HG03565 (cell line): ENCODE data around the gene PRSS35.
"Not testable (repeated sequence)": the region's sequence is repeated elsewhere in the genome, so short reads cannot be mapped to it uniquely, and the experiment has no call there.

ENCODE experiments used
- ATAC-seq: cut with Tn5 transposase; IDR thresholded peaks from one replicate; pipeline ENCODE4 v1.9.1; 2021; ENCODE audit warnings: mild to moderate bottlenecking, moderate library complexity; ENCODE audit not compliant: unreplicated experiment

Gene PRSS35

DNA sequence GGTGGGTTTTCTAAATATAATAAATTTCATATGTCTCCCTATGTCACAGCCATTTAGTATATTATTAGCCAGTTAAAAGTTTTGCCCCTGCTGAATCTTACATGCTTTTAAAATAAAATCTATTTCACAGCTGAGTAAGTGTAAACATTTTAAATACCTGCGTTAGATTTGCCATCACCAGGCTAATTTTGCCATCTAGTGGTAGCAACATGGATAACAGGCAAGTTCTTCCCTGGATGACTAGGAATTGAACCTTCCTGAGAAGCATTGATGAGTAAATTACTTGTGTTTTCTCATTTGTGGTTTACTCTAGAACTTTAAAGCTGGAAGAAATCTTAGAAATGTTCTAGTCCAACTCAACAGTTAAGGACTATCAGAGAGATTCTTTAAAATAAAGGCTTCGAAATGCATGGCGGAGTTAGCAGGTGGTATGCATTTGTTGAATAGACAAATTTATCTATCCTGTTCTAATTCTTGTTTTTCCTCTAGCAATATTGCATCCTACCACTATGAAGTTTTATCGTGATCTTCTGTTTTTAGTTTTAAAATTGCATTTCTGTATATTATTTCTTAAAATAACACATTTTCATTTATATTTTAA lies 2.6 kb downstream of the PRSS35 start:
- peak; percentile 64 for ATAC-seq

DNA sequence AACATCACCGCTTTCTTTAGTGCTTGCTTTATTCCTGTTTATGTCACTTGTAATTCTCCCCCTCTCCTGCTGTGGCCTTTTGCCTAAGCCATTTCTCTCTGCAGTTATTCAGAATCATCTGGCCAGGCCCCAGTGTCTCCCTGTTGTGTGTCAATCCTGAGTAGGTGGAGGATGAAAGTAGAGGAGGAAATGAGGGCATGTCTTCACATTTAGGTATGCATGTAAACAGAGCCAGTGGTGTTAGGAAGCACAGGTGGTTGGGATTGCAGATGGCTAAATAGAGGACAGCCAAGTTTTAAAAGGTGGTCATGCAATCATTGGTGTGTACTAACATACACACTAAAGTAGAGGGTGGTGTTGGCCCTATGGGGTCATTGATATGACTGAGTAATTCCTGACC lies 5.2 kb downstream of the PRSS35 start:
- ATAC-seq, result no peak

DNA sequence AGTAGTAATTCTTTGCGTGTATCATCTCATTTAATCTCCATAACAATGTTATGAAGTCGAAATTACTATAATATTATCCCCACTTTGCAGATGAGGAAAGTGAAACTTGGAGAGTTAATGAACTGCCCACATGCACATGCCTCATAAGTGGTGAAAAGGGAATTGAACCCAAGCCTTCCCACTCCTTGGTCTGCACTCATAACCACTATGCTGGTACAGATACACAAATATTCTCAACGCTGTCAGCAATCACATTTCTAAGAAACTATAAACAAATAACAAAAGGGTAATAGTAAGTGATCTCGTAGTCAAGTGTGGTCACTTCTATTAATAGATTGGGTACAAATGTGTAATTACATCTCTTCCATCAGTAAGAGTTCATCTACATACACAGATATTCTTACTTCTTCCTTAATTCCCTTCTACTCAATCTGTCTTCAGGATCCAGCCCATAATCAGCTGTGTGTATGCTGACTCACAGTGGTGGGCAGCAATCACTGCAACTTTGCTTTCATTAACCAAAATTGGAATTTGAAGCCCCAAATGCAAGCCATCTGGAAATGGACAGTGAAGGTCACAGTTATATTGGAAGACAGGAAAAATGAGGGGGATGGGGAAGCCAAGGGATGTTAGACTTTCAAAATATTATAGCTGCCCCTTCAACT lies 6.6 kb downstream of the PRSS35 start:
- ATAC-seq, result no peak

DNA sequence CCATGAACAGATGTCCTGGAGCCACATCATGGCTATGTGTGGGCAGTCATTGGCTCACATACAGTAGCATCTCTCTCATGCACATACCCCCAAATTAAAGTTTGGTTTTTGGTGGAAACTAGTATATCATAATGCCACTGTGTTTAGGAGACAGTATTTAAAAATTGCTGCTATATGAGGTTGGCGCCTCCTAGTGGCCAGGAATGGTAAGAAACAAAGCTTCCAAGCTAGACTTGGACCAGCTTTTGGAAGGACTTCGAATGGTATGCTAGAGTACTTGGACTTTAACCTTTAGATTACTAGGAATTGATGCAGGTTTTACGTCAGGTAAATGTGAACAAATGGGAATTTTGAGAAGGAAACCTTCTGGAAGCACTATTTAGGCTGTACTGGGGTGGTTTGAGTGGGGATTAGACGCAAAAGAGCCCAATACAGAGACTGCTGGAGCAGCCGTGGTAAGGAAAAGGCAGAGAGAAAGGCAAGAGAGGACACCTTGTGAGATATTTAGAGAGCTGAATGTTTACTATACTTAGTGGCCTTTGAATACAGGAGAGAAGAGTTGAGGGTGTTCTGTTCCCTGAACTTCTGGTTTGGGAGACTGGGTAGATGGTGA lies 23.8 kb downstream of the PRSS35 start:
- peak; percentile 71 for ATAC-seq

- no peak for ATAC-seq
Observed at GRCh38 chr6:83536647-83537589, 24.6 kb downstream of the PRSS35 start.

- ATAC-seq, result no peak
Observed at GRCh38 chr6:83539678-83540077, 27.3 kb downstream of the PRSS35 start.

DNA sequence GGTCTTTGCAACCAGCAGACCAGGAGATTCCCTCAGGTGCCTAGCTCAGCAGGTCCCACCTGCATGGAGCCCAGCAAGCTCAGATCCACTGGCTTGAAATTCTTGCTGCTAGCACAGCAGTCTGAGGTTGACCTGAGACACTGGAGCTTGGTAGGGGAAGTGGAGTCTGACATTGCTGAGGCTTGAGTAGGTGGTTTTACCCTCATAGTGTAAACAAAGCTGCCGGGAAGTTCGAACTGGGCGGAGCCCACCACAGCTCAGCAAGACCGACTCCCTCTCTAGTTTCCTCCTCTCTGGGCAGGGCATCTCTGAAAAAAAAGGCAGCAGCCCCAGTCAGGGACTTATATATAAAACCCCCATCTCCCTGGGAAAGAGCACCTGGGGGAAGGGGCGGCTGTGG lies 34.3 kb downstream of the PRSS35 start:
- ATAC-seq, result no peak

- ATAC-seq, result not testable (repeated sequence)
Observed at GRCh38 chr6:83550482-83550881, 38.1 kb downstream of the PRSS35 start.

DNA sequence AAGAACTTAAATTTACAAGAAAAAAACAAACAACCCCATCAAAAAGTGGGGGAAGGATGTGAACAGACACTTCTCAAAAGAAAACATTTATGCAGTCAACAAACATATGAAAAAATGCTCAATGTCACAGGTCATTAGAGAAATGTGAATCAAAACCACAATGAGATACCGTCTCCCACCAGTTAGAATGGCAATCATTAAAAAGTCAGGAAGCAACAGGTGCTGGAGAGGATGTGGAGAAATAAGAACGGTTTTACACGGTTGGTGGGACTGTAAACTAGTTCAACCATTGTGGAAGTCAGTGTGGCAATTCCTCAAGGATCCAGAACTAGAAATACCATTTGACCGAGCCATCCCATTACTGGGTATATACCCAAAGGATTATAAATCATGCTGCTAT lies 39.4 kb downstream of the PRSS35 start:
- ATAC-seq, result not testable (repeated sequence)

DNA sequence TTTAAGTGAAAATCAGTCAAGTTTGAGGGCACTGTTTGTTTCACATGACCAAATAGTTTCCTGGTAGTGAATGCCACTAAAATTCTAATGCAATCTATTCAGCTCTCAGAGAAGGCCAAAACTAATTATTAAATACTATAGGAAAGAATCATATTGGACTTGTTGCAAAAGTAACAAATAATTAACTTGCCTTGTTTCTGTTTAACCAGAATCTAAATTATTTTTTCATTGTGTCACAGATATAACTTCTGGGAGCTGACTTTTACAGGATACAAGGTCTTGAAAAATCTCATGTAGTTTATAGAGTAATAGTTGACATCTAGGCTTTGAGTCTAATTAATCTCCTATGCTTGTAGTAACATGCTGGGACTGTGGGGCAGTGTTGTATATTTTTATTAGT lies 44.5 kb downstream of the PRSS35 start:
- ATAC-seq, result no peak

DNA sequence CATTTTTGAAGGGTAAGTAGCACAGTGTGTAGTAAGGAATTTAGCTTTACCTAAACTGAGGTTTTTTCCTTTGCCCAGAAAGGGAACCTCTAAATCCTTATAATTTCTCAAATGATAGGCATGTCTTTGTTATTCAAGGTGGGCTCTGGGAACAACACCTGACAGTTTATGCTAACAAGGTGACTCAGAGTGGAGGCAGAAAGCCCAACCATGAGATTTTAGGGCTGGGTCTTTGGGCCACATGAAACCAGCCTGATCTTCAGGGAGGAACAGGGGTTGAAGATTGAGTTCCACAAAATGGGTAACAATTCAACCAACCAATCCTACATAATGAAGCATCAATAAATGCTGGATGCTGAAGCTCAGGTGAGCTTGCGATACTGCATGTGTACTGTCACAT lies 46.6 kb downstream of the PRSS35 start:
- no peak for ATAC-seq

DNA sequence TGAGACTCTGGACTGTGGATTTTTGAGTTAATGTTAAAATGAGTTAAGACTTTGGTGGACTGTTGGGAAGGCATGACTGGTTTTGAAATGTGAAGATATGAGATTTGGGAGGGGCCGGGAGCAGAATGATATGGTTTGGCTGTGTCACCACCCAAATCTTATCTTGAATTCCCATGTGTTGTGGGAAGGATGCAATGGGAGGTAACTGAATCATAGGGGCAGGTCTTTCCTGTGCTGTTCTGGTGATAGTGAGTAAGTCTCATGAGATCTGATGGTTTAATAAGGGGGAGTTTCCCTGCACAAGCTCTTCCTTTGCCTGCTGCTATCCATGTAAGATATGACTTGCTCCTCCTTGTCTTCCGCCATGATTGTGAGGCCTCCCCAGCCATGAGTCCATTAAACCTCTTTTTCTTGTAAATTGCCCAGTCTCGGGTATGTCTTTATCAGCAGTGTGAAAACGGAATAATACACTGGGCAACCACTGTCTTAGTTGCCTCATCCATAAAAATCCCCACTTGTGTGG lies 59.4 kb downstream of the PRSS35 start:
- ATAC-seq, result not testable (repeated sequence)

- no peak for ATAC-seq
Observed at GRCh38 chr6:83574783-83575182, 62.4 kb downstream of the PRSS35 start.
